Measurements from ENCODE around the gene PSMF1. TPM values are rescaled to one million over a fixed set of nuclear protein-coding genes. Genes with fewer than 3 reads are reported as not detected.

PSMF1 gene
- total and polyA plus RNA-seq, 9 of the 15 experiments (the other 6 are each of a cell fraction or from before 2014, with no cell fraction given): 8.5 to 192 (median 33.2) TPM

GRCh38 chr20:1184638-1185315 is 66.4 kb downstream of the PSMF1 start, which contains the start of gene TMEM74B (continued):
- TF ChIP-seq, protein P1, sequence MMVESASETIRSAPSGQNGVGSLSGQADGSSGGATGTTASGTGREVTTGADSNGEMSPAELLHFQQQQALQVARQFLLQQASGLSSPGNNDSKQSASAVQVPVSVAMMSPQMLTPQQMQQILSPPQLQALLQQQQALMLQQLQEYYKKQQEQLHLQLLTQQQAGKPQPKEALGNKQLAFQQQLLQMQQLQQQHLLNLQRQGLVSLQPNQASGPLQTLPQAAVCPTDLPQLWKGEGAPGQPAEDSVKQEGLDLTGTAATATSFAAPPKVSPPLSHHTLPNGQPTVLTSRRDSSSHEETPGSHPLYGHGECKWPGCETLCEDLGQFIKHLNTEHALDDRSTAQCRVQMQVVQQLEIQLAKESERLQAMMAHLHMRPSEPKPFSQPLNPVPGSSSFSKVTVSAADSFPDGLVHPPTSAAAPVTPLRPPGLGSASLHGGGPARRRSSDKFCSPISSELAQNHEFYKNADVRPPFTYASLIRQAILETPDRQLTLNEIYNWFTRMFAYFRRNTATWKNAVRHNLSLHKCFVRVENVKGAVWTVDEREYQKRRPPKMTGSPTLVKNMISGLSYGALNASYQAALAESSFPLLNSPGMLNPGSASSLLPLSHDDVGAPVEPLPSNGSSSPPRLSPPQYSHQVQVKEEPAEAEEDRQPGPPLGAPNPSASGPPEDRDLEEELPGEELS (CRISPR knock-in tag; IDR thresholded peaks at IDR 0.05; ENCODE audit: borderline replicate concordance): 0 out of 2 replicates have a peak, but pooled peaks have one; percentile 9
- TF ChIP-seq RBM25 (IDR thresholded peaks at IDR 0.05; ENCODE audit: low read depth, low read length, severe bottlenecking) (no peak), KDM5B (IDR thresholded peaks at IDR 0.05; ENCODE audit: insufficient replicate concordance, low read depth, low read length) (peak; percentile 59), YY1 (IDR thresholded peaks at IDR 0.05; ENCODE audit: borderline replicate concordance in 1 of 3, control insufficient read depth in 1 of 3, extremely low read depth in 1 of 3, insufficient read depth in 3 of 3, insufficient read length in 1 of 3, insufficient replicate concordance in 2 of 3, low read depth in 1 of 3, low read length in 2 of 3) (no peak), POLR2B (IDR thresholded peaks at IDR 0.05; ENCODE audit: low read depth, partially characterized antibody) (no peak), L3MBTL2 (IDR thresholded peaks at IDR 0.05) (peak; percentile 23; the same call in 1 of the 2 replicates), ZSCAN32 (CRISPR knock-in tag; IDR thresholded peaks at IDR 0.05) (no peak), HDAC1 (IDR thresholded peaks at IDR 0.05) (0 out of 4 replicates have a peak, but pooled peaks of 1 of the 2 experiments have one; percentile 30), ZNF785 (CRISPR knock-in tag; IDR thresholded peaks at IDR 0.05) (no peak), PCBP1 (IDR thresholded peaks at IDR 0.05; ENCODE audit: low read depth, low read length, poor library complexity, severe bottlenecking) (peak; percentile 13), NR3C1 (CRISPR knock-in tag; IDR thresholded peaks at IDR 0.05) (no peak), JUN (IDR thresholded peaks at IDR 0.05; ENCODE audit: borderline replicate concordance, low read depth, low read length) (no peak), JUN (CRISPR knock-in tag; IDR thresholded peaks at IDR 0.05; ENCODE audit: borderline replicate concordance) (no peak), ZFX (CRISPR knock-in tag; IDR thresholded peaks at IDR 0.05) (peak; percentile 71), SLC30A9 (CRISPR knock-in tag; IDR thresholded peaks at IDR 0.05) (no peak), FOXP1 (CRISPR knock-in tag; IDR thresholded peaks at IDR 0.05) (no peak), ZNF584 (CRISPR knock-in tag; IDR thresholded peaks at IDR 0.05; ENCODE audit: low read depth) (no peak), MCM3 (IDR thresholded peaks at IDR 0.05) (no peak), MCM7 (IDR thresholded peaks at IDR 0.05) (no peak), HDAC2 (IDR thresholded peaks at IDR 0.05) (0 out of 2 replicates have a peak, but pooled peaks have one; percentile 3), KHSRP (IDR thresholded peaks at IDR 0.05) (no peak), PHB2 (IDR thresholded peaks at IDR 0.05; ENCODE audit: low read depth) (no peak)
- TF ChIP-seq, protein P2, sequence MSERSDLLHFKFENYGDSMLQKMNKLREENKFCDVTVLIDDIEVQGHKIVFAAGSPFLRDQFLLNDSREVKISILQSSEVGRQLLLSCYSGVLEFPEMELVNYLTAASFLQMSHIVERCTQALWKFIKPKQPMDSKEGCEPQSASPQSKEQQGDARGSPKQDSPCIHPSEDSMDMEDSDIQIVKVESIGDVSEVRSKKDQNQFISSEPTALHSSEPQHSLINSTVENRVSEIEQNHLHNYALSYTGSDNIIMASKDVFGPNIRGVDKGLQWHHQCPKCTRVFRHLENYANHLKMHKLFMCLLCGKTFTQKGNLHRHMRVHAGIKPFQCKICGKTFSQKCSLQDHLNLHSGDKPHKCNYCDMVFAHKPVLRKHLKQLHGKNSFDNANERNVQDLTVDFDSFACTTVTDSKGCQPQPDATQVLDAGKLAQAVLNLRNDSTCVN (CRISPR knock-in tag; IDR thresholded peaks at IDR 0.05): no peak
- TF ChIP-seq, protein P3, sequence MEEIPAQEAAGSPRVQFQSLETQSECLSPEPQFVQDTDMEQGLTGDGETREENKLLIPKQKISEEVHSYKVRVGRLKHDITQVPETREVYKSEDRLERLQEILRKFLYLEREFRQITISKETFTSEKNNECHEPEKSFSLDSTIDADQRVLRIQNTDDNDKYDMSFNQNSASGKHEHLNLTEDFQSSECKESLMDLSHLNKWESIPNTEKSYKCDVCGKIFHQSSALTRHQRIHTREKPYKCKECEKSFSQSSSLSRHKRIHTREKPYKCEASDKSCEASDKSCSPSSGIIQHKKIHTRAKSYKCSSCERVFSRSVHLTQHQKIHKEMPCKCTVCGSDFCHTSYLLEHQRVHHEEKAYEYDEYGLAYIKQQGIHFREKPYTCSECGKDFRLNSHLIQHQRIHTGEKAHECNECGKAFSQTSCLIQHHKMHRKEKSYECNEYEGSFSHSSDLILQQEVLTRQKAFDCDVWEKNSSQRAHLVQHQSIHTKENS (CRISPR knock-in tag; IDR thresholded peaks at IDR 0.05): no peak
